Endothelial cell of umbilical vein (primary cell): ENCODE data around the gene TRPM1. TPM values are rescaled to one million over a fixed set of nuclear protein-coding genes. Genes with fewer than 3 reads are reported as not detected.

Source experiments
- BruUV-seq: library from RNA; stranded (reverse); fragments of 400-500 nt; replicated peaks from 2 replicates; lab custom pipeline; 2021; lab: Mats Ljungman, UMichigan
- CTCF ChIA-PET: fragments of 300-600, 350-600 bp; sonication (Branson Sonifier 250); formaldehyde crosslinking; loops from one replicate; lab custom pipeline; 2021; ENCODE audit warnings: antibody characterized with exemption, inconsistent platforms; lab: Charles Lee
- POLR2A ChIA-PET: fragments of 300-600, 350-600 bp; sonication (Branson Sonifier 250); formaldehyde crosslinking; loops from one replicate; lab custom pipeline; 2021; ENCODE audit warnings: antibody characterized with exemption, inconsistent platforms; lab: Charles Lee
- DNase-seq: peaks from one replicate; pipeline ENCODE4 v3.0.0-alpha.2; 2011; ENCODE audit warnings: low read depth, low spot score
- FAIRE-seq: peaks from 2 replicates; lab custom pipeline; 2011; peaks lifted over from hg19 to GRCh38; lab: Jason Lieb, UNC
- H2AFZ ChIP-seq: 2 replicates; pipeline ENCODE4 v1.6.0; 2012; ENCODE audit warnings: low read depth, low read length, control low read depth, inconsistent platforms
- H3K27ac ChIP-seq: 2 replicates; pipeline ENCODE4 v1.5.1; 2011; ENCODE audit warnings: low read depth, mild to moderate bottlenecking, control low read depth, low read length, moderate library complexity; ENCODE audit not compliant: insufficient read depth
- H3K27me3 ChIP-seq, 2 experiments: 2 replicates each; pipeline versions ENCODE4 v1.6.0 to v1.6.1; 2011; ENCODE audit warnings: low read length in 2 of 2, mixed read lengths in 1 of 2; ENCODE audit not compliant: control insufficient read depth in 2 of 2, insufficient read depth in 2 of 2
- H3K36me3 ChIP-seq, 2 experiments: 2 replicates in 1 of 2; 3 replicates in 1 of 2; pipeline ENCODE4 v1.5.1; 2011; ENCODE audit warnings: low read length in 2 of 2, mild to moderate bottlenecking in 1 of 2, moderate library complexity in 1 of 2; ENCODE audit not compliant: control insufficient read depth in 2 of 2, insufficient read depth in 2 of 2; ENCODE audit errors: extremely low read depth in 1 of 2
- H3K4me1 ChIP-seq: 3 replicates; pipeline ENCODE4 v1.5.1; 2011; ENCODE audit warnings: mild to moderate bottlenecking, low read length; ENCODE audit not compliant: control insufficient read depth, insufficient read depth; ENCODE audit errors: extremely low read depth
- H3K4me2 ChIP-seq: 2 replicates; pipeline ENCODE4 v1.6.1; 2011; ENCODE audit warnings: low read length, control low read depth, mixed read lengths; ENCODE audit not compliant: insufficient read depth
- H3K4me3 ChIP-seq, 3 experiments: fragments of 200-600 bp in 1 of 3; sonication (generic), shearing (Covaris generic) in 1 of 3; replicated peaks in 1 of 3; 2 replicates each; pipeline ENCODE4 v1.5.1; 2011 to 2016; ENCODE audit warnings: control low read depth in 3 of 3, low read length in 3 of 3, mild to moderate bottlenecking in 2 of 3, inconsistent platforms in 1 of 3, low read depth in 1 of 3, moderate library complexity in 1 of 3; ENCODE audit not compliant: insufficient read depth in 1 of 3
- H3K79me2 ChIP-seq: 2 replicates; pipeline ENCODE4 v1.6.0; 2012; ENCODE audit warnings: low read length, inconsistent platforms; ENCODE audit not compliant: control insufficient read depth, insufficient read depth
- H3K9ac ChIP-seq: replicated peaks from 2 replicates; pipeline ENCODE3; 2011; ENCODE audit warnings: low read length, control low read depth; ENCODE audit not compliant: insufficient read depth; ENCODE audit errors: extremely low read depth
- H3K9me1 ChIP-seq: replicated peaks from 3 replicates; pipeline ENCODE4 v1.6.0; 2011; ENCODE audit warnings: mild to moderate bottlenecking, low read length; ENCODE audit not compliant: control insufficient read depth, insufficient read depth; ENCODE audit errors: extremely low read depth
- H3K9me3 ChIP-seq: replicated peaks from 2 replicates; pipeline ENCODE4 v1.5.1; 2012; ENCODE audit warnings: low read length, inconsistent platforms; ENCODE audit not compliant: control insufficient read depth, insufficient read depth
- H4K20me1 ChIP-seq: replicated peaks from 2 replicates; pipeline ENCODE3; 2011; ENCODE audit warnings: mild to moderate bottlenecking, low read length; ENCODE audit not compliant: control insufficient read depth, insufficient read depth; ENCODE audit errors: extremely low read depth
- CTCF ChIP-seq, 2 donors: IDR thresholded peaks; 1 replicate in 1 of 2; 2 replicates in 1 of 2; pipeline ENCODE4 v1.5.1; 2011; ENCODE audit warnings: low read length in 2 of 2, mild to moderate bottlenecking in 2 of 2, moderate library complexity in 2 of 2, control low read depth in 1 of 2, inconsistent platforms in 1 of 2, low read depth in 1 of 2; ENCODE audit not compliant: insufficient read depth in 1 of 2; ENCODE audit errors: extremely low read depth in 1 of 2
- EZH2 ChIP-seq: IDR thresholded peaks from 2 replicates; pipeline ENCODE4 v1.6.1; 2012; ENCODE audit warnings: borderline replicate concordance, low read depth, mild to moderate bottlenecking, moderate library complexity, low read length, inconsistent platforms; ENCODE audit not compliant: severe bottlenecking
- FOS ChIP-seq: IDR thresholded peaks from 2 replicates; pipeline ENCODE4 v1.6.1; 2011; ENCODE audit warnings: mild to moderate bottlenecking, low read length, moderate library complexity, borderline replicate concordance; ENCODE audit not compliant: insufficient read depth
- GATA2 ChIP-seq: IDR thresholded peaks from 2 replicates; pipeline ENCODE4 v1.7.0; 2011; ENCODE audit warnings: low read depth, mild to moderate bottlenecking, moderate library complexity, mixed read lengths, low read length; ENCODE audit not compliant: insufficient read length, insufficient read depth
- JUN ChIP-seq: IDR thresholded peaks from 2 replicates; pipeline ENCODE4 v1.6.1; 2011; ENCODE audit warnings: borderline replicate concordance, low read depth; ENCODE audit not compliant: insufficient read length, insufficient read depth
- MAX ChIP-seq: IDR thresholded peaks from 2 replicates; pipeline ENCODE4 v1.6.1; 2011; ENCODE audit not compliant: insufficient read depth, insufficient read length
- MYC ChIP-seq: IDR thresholded peaks from one replicate; pipeline ENCODE4 v1.6.1; 2011; ENCODE audit warnings: mild to moderate bottlenecking, low read depth, low read length
- POLR2A ChIP-seq: IDR thresholded peaks from 2 replicates; pipeline ENCODE4 v1.6.1; 2012; ENCODE audit warnings: low read depth, mild to moderate bottlenecking, control low read depth, low read length
- POLR2AphosphoS5 ChIP-seq: IDR thresholded peaks from 2 replicates; pipeline ENCODE4 v1.6.1; 2012; ENCODE audit warnings: low read depth, mild to moderate bottlenecking, control low read depth, low read length, moderate library complexity; ENCODE audit not compliant: insufficient read depth
- dilution Hi-C: fragments of 300-500 bp; cut with MboI; formaldehyde crosslinking; loops from one replicate; pipeline ENCODE4 v1.15.0; 2019; ENCODE audit warnings: low sequenced_read_pairs; ENCODE audit not compliant: extremely low pct_ligation_motif_present
- intact Hi-C: fragments of 100-400 bp; cut with micrococcal nuclease; formaldehyde crosslinking; loops from one replicate; pipeline ENCODE4 v1.10.0; 2022
- polyA plus RNA-seq, 4 experiments: library from polyadenylated mRNA; depleted of rRNA in 3 of 4; stranded (reverse) in 3 of 4; unstranded in 1 of 4; fragments of >200 nt; gene quantifications; 2 replicates each; pipeline versions ENCODE4 v1.2.1 to v1.2.3, GENCODE V29; 2011 to 2012; ENCODE audit warnings: missing spikeins in 1 of 4
- total RNA-seq: library from RNA; stranded (reverse); gene quantifications from 2 replicates; pipeline ENCODE4 v1.2.3, GENCODE V29; 2021

TRPM1 gene
- total and polyA plus RNA-seq, 2 donors (not counting 3 experiments of a cell fraction or from before 2014, with no cell fraction given) = 0.19 TPM; not detected in 1

- no peaks in the 10 kb centered on the region for H3K36me3 ChIP-seq
- CTCF ChIA-PET = no interaction called here
- no peak overlapping the region for H3K27ac ChIP-seq
- no peak overlapping the region for H3K4me2 ChIP-seq
- FAIRE-seq (no peak), DNase-seq (no peak)
- no peaks in the 10 kb centered on the region for H3K9me3 ChIP-seq
- no peak overlapping the region for H3K4me3 ChIP-seq
- BruUV-seq = no TSS peak
- POLR2A ChIA-PET = no interaction called here
- dilution Hi-C loops = no loop called here
- TF ChIP-seq POLR2AphosphoS5 = no peak
- no peak for TF ChIP-seq MAX
- TF ChIP-seq GATA2 = no peak
- TF ChIP-seq POLR2A = no peak
- no peak for TF ChIP-seq EZH2
- TF ChIP-seq FOS = no peak
- no peak for TF ChIP-seq JUN
- TF ChIP-seq MYC = no peak
- no peak for TF ChIP-seq CTCF (IDR thresholded peaks at IDR 0.05; ENCODE audit: extremely low read depth in 1 of 2, insufficient read depth in 1 of 2, low read depth in 1 of 2, low read length in 2 of 2)
- H3K4me1 ChIP-seq = no peaks in the 10 kb centered on the region
- H3K79me2 ChIP-seq = no peaks in the 10 kb centered on the region
- H2AFZ ChIP-seq = no peak overlapping the region
- H4K20me1 ChIP-seq = no peaks in the 10 kb centered on the region
- H3K9me1 ChIP-seq = no peaks in the 10 kb centered on the region
- H3K27me3 ChIP-seq = no peaks in the 10 kb centered on the region
- intact Hi-C loops = no loop called here
- H3K9ac ChIP-seq = no peak overlapping the region
Measured at GRCh38 chr15:31047437-31047836, 54.1 kb downstream of the TRPM1 start.
